GM18526 (cell line): ENCODE data around the gene EMD.

Source experiments
- POLR2A ChIP-seq: IDR thresholded peaks from 3 replicates; pipeline ENCODE4 v1.6.1; 2011; ENCODE audit not compliant: insufficient read length; ENCODE audit errors: extremely low read depth

EMD gene

DNA sequence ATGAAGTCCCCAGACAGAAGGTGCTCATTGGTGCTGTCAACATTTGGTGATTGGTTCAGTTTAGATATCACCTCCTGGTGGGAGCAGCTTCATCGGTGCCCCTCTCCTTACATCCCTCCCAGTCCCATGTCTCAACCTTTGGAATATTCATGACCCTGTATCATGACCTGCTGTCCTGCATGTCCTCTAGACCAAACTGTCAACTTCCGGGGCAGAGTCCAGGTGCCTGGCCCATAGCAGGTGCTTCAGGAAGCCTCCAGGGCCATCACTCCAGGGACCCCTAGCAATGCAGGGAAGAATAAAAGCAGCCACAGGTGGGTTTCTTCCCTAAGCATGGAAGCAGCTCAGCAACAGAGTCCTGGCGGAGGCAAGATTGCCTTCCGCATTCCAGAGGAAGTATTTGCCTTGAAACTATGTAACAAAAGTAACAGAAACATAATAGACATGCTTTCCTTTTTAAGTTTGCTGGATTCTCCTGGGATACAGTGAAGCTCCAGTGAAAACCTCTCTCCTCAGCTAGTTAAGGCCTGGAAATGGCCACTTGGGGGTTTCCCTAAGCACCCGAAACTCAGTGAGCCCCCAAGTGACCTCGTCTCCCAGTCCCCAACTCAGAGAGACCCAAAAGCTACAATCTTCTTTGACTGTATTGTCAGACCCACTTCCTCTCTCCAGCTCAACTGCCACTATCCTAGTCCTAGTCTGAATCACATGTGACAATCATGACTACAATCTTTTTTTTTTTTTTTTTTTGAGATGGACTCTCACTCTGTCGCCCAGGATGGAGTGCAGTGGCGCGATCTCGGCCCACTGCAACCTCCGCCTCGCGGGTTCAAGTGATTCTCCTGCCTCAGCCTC, 48.0 kb downstream of the EMD start:
- TF ChIP-seq POLR2A = no peak

DNA sequence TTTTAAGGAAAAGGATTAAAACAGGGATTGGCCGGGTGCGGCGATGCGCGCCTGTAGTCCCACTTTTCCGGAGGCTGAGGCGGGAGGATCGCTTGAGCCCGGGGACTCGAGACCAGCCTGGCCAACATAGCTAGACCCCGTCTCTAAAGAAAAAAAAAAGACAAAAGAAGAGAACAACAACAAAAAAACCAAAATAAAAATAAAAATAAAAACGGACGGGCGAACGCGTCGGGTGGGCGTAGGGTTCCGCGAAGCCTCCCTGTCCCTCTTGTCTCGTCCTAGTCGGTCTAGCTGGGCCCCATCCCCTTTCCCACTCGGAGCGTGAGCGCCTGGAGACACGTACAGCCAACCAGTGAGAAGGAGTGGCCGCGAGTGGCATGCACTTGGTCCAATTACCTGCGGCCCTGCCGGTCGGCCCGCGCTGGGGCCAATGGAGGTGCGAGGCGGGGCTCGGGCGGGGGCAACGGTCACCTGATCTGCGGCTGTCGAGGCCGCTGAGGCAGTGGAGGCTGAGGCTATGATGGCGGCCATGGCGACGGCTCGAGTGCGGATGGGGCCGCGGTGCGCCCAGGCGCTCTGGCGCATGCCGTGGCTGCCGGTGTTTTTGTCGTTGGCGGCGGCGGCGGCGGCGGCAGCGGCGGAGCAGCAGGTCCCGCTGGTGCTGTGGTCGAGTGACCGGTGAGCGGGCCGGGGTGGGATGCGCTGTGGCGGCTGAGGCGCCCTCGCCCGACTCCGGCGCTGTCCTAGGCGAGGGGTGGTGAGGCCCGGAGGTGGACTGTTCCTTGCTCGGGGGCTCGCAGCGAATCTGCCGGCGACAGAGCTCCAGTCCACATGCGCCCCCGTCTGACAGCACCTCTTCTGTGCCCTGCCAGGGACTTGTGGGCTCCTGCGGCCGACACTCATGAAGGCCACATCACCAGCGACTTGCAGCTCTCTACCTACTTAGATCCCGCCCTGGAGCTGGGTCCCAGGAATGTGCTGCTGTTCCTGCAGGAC, 49.4 kb downstream of the EMD start, which contains the start of gene ATP6AP1:
Gene ATP6AP1 (plus strand): TSS at position 502 of the 996 bp plus-strand sequence. CDS start 16 bp downstream, at position 518.
- TF ChIP-seq POLR2A = peak; percentile 56

DNA sequence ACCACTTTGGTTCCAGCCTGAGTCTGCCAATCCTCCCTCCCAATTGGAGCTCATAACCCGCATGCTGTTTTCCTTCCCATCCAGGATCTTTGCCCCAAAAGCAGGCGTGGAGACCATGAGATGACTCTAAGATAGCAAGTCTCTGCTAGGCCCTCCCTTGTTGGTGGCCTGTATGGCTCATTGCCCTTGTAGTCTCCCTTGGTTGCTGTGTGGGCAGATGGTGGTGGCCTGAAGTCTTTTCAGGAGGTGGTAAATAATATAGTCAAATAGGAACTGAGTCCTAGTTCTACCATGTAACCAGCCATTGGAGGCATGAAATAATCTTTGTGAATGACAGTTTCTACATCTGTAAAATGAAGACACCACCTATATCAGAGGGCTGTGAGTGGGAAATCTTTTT, 50.6 kb downstream of the EMD start:
- no peak for TF ChIP-seq POLR2A

DNA sequence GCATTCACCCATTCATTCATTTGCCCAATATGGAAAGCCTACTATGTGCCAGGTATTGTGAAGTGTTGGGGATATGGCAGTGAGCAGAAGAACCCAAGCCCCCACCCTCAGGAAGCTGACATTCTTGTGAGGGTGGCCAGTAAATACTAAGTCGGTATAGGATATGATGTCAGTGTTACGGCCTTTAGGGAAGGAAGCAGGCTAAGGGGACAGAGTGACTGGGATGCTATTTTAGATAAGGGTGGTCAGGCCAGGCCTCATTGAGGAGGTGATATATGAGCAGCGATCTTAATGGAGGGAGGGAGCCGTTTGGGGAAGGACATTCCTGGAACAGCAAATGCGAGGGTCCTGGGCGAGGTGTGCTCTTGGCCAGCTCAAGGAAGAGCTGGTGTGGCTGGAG, 51.4 kb downstream of the EMD start:
- no peak for TF ChIP-seq POLR2A

DNA sequence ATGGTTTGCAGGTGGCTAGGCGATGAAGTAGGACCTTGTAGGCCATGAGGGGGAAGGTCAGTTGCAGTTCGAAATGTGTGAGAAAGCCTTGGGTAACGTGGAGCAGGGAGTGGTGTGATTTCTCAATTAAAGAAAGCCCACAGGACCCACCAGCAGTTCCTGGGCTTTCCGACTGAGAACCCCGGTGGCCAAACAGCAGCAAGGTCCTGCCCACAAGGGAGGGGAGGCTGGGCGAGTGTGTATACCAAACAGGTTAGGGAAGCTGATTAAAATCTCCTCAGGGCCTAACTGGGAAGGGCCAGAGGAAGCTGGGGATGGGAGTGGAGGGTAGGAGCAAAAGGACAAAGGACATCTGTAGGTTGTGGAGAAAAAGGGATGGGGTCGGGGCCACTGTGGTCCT, 51.8 kb downstream of the EMD start:
- no peak for TF ChIP-seq POLR2A
